ENCODE measurements around the gene ATP9A.
"Not testable (repeated sequence)": the region's sequence is repeated elsewhere in the genome, so short reads cannot be mapped to it uniquely, and the experiment has no call there.

ATP9A gene

GRCh38 chr20:51796340-51796739 lies 28.1 kb upstream of the ATP9A start:
- no peak for DNase-seq (ENCODE audit: low read depth)

DNA sequence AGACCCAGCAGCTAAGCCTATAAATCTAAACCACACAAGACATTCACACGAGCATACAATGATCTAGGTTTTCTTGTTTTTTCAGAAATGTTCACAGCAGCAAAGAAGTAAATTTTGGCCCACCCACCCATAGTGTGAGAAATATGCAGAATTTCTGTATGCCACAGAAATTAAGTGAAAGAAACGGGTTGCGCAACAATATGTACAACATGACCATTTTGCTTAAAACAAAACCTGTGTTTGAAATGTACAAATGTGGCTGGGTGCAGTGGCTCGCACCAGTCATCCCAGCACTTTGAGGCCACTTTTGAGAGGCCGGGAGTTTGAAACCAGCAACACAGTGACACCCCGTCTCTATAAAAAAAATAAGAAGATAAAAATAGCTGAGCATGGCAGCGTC lies 24.8 kb upstream of the ATP9A start:
- no peak for DNase-seq (ENCODE audit: low read depth)

GRCh38 chr20:51791626-51792025 lies 23.4 kb upstream of the ATP9A start:
- no peak for DNase-seq (ENCODE audit: low read depth)

DNA sequence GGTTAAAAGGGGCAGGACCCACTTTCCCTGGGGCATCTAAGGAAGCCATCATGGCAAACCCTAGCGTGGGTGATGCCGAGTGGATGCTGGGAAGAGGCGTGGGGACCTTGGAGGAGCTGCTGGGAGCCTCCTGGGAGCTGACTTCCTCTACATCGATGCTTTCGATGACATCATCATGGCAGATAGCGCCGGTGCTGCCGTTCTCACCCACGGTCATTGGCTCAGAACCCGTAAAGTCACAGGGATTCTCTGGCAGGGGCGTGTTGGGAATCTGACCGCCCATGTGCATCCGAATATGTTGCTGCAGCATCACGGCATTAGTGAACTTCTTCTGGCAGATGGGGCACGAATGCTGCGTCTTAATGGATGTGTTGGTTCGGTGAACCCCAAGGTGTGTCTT lies 22.1 kb upstream of the ATP9A start:
- DNase-seq (ENCODE audit: low read depth) = no peak

- DNase-seq (ENCODE audit: low read depth) = no peak
Observed at GRCh38 chr20:51789434-51789833, 21.2 kb upstream of the ATP9A start.

DNA sequence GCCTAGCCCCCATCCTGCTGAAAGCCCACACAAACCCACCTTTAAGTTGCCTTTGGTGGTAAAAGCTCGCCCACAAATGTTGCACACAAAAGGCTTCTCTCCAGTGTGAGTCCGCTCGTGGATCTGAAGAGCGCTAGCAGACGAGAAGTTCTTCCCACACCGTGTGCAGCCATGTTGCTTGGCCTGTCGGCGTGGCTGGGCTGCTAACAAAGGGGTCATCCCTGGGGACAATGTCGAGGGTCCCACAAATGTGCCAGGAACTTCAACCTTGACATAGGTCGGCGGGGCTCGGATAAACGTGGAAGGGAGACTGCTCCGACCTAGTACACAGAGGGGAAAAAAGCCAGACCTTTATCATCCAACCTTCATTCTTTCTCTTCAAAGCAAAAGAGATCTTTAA lies 20.6 kb upstream of the ATP9A start:
- DNase-seq (ENCODE audit: low read depth) = no peak

- DNase-seq (ENCODE audit: low read depth) = no peak
Observed at GRCh38 chr20:51784299-51784698, 16.1 kb upstream of the ATP9A start.

- not testable (repeated sequence) for DNase-seq (ENCODE audit: low read depth)
Observed at GRCh38 chr20:51778229-51778759, 10.1 kb upstream of the ATP9A start.

GRCh38 chr20:51775241-51775640 lies 7.1 kb upstream of the ATP9A start:
- no peak for DNase-seq (ENCODE audit: low read depth)

DNA sequence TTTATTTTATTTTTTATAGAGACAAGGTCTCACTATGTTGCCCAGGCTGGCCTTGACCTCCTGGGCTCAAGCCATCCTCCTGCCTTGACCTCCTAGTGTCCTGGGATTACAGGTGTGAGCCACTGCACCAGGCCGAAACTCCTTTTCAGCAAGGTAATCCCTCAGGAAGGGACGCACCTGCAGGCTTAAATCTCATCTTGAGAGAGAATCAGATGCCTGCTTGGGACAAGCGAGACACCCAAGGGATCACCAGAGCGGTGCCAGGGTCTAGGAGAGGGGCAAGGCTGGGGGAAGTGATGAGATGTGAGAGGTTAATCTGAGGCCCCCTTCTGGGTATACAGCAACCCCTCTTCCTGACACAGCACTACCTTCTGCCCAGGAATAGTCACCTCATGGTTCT lies 4.0 kb upstream of the ATP9A start:
- no peak for DNase-seq (ENCODE audit: low read depth)

DNA sequence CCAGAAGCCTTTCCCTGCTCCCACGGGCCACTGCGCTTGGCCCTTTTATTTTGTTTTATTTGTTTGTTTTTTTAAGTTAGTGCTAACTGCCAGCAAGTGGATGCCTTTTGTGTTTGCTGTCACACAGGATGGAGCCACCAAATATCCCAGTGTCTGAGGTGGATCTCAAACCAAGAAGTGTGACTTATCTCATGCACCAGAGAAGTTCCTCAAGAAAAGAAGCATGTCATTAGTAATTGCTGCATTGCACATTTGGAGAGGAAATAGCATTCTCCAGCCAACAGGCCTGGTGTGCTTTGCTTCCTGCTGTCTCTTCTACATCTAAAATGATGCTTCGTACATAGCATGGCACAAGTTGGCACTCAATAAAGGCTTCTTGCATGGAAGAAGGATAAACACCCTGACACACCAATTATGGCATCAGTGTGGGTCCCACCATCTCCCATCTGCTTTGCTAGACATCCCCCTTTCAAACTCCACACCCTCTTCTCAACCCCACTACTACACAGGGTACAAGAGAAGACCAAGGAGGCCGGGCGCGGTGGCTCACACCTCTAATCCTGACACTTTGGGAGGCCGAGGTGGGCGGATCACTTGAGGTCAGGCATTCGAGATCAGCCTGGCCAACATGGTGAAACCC lies 1.9 kb upstream of the ATP9A start:
- DNase-seq (ENCODE audit: low read depth) = no peak

DNA sequence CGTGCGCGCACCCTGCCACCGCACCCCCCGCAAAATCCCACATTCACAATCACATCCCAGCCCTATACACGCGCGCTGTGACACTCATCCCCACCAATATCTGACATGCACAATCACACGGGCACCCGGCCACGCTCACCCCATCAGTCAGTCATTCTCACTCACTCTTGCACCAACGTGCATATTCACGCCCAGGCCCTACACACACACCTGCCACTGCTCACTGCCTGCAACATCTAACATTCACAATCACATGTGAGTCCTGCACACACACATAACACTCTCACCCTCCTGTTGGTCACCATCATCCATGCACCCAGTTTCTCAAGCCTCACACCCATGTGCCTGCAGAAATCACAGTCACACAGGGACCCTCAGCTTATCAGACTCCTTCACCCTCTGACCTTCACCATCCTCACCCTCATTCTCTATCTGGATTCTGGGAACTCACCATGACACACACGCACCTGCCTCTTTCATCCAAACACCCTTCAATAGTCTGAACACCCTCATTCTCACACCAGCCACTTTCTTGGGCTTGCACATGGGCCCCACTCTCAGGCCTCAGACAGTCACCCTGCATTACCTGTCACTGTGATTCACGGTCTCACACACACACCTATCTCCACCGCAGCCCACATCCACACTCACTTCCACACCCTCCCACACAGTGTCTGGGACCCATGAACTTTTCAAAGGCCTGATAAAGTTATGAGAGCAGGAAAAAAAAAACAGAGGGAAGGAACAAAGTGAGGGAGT lies 748 bp upstream of the ATP9A start:
- no peak for DNase-seq (ENCODE audit: low read depth)

DNA sequence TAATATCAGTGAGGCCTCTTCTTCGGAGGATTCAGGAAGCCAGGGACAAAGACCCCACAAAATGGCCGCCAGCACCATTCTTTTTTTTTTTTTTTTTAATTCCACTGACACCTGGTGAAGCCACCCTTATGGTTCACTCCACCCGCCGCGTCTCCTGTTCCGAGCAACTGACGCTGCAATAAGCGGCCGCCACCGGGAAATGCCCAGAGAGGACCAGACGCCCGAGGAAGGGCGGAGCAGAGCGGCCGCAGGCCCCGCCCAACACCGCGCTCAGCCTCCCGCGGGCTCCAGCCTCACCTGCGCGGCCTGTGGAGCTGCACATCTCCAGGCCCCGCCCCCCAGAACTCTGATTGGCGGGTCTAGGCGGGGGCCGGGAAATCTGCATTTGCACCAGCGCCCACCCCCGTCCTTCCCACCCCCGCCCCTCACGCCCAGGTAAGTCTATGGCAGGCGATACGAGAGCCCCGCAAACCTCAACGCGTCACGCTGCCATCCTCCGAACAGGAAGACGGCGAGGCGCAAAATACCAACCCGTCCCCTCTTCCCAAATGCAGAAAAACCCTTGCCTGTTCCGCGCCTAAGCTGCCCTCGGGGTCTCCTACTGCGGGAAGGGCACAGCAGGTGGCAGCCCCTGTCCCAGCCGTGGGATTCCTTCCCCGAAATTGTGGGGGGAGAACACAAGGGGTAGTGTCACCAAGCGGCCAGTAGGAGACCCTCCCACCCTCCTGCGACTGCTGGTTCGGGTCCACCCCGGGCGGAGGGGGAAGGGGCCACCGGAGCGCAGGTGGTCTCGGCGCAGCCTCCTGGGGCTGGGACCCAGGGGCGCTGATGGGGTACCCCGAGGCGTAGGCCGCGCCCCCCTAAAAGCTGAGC lies 960 bp downstream of the ATP9A start:
- no peak for DNase-seq (ENCODE audit: low read depth)

GRCh38 chr20:51765381-51765780 lies 2.8 kb downstream of the ATP9A start:
- DNase-seq (ENCODE audit: low read depth) = not testable (repeated sequence)

GRCh38 chr20:51763965-51764602 lies 4.1 kb downstream of the ATP9A start:
- peak; percentile 56 for DNase-seq (ENCODE audit: low read depth)

DNA sequence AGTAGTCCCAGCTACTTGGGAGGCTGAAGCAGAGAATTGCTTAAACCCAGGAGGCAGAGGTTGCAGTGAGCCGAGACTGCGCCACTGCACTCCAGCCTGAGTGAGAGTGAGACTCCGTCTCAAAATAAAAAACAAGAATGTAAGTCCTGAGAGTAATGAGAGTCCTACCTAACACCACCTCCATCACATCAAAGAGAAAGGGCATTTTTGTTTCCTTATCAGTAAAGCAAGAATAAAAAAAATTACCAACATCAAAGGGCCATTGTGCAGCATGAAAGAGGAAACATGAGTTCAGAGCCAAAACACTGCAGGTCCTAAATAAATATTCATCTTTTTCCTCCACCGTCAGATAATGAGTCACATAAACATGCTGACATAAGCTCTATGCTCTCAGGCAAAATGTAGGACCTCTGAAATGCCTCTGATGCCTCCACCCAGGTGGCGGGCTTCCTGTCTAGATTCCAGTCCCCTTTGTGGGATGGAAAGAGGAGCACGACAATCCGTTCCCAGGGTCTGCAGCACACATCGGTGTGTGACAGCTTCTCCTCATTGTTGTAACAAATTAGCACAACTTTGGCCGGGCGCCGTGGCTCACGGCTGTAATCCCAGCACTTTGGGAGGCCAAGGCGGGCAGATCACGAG lies 7.2 kb downstream of the ATP9A start:
- peak; percentile 71 for DNase-seq (ENCODE audit: low read depth)

- DNase-seq (ENCODE audit: low read depth) = no peak
Observed at GRCh38 chr20:51759769-51760510, 8.2 kb downstream of the ATP9A start.

DNA sequence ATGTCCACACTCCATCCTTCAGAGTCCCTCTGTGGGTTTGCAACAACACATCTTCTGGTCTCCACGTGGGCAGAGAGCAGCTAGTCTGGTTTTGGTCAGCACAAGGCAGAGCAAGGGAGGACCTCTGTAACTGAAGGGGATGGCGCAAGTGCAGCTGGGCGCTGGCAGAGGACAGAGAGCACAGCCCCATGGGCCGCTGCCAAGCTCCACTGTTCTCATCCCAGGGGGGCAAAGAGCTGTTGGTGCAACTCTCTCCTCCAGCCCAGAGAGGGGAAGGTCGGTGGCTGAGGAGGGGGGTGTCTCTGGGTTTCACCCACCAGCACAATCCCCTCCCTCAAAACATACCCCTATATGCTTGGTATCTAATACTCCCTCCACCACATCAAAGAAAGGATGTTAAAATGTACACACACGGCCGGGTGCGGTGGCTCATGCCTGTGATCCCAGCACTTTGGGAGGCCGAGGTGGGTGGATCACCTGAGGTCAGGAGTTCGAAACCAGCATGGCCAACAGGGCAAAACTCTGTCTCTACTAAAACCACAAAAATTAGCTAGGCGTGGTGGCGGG lies 9.1 kb downstream of the ATP9A start:
- DNase-seq (ENCODE audit: low read depth) = no peak

DNA sequence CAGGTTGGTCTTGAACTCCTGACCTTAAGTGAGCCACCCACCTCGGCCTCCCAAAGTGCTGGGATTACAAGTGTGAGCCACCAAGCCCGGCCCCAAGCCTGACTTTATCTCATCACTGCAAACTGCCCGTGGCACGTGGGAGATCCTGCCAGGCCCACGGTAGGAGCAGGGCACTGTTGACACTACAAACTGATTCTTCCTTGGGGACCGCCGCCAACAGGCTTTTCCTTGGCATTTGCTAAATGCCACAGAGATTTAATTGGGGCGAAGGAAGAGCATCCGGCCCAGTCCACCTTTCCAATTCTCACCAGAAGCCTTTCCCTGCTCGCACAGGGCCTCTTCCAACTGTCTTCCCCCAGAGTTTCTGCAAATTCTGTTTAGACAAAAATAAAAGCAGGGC lies 11.0 kb downstream of the ATP9A start:
- no peak for DNase-seq (ENCODE audit: low read depth)

DNA sequence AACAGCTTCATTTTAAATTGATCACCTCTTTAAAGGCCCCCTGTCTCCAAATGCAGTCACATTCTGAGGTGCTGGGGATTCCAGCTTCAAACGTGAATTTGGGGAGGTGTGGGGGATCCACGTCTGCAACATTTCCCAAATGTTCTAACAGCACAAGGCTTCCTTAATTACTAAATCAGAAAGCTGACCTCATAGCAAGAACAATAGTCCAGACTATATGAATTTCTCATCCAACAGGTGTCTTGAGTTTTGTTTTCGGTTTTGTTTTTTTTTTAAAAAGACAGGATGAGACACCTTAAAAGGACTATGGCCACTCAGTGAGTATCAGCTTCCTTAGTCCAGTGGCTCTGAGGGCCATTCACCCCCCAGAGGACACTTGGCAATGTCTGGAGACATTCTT lies 11.5 kb downstream of the ATP9A start:
- no peak for DNase-seq (ENCODE audit: low read depth)

DNA sequence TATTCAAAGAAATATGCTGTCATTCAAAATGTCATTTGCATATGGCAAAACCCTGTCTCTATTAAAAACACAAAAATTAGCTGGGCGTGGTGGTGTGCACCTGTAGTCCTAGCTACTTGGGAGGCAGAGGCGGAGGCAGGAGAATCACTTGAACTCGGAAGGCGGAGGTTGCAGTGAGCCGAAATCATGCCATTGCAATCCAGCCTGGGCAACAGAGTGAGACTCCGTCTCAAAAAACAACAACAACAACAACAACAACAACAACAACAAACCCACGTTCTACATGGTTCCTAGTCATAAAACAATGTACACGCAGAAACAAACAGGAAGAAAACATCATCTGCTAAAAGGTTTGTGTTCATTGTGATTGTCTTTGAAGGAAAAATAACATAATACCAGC lies 15.0 kb downstream of the ATP9A start:
- DNase-seq (ENCODE audit: low read depth) = not testable (repeated sequence)
